GM19397 (cell line): Measurements from ENCODE around the gene SLC13A5.
"Not testable (repeated sequence)": the region's sequence is repeated elsewhere in the genome, so short reads cannot be mapped to it uniquely, and the experiment has no call there.

Source experiments
- ATAC-seq: cut with Tn5 transposase; IDR thresholded peaks from one replicate; pipeline ENCODE4 v1.9.1; 2021; ENCODE audit warnings: mild to moderate bottlenecking, moderate library complexity; ENCODE audit not compliant: unreplicated experiment

SLC13A5 gene

GRCh38 chr17:6713130-6713917 is at the start of gene SLC13A5:
Gene SLC13A5 (minus strand): TSS chr17:6713369. CDS start chr17:6713333, 36 bp downstream.
- ATAC-seq = no peak

GRCh38 chr17:6761779-6762178 is 48.6 kb upstream of the SLC13A5 start:
- ATAC-seq = no peak

- ATAC-seq = no peak
These were observed 44.6 kb upstream of the SLC13A5 start for GRCh38 chr17:6757747-6758146.

GRCh38 chr17:6756425-6757031 is 43.4 kb upstream of the SLC13A5 start:
- ATAC-seq = no peak

- ATAC-seq = no peak
These were observed 42.6 kb upstream of the SLC13A5 start, which contains the start of gene XAF1 for GRCh38 chr17:6755731-6756184. Gene XAF1 (plus strand): TSS chr17:6756046. CDS start chr17:6756079, 33 bp downstream.

- ATAC-seq = no peak
These were observed 42.1 kb upstream of the SLC13A5 start for GRCh38 chr17:6755281-6755680.

GRCh38 chr17:6753546-6753945 is 40.4 kb upstream of the SLC13A5 start:
- no peak for ATAC-seq

- ATAC-seq = no peak
These were observed 39.9 kb upstream of the SLC13A5 start for GRCh38 chr17:6753006-6753445.

GRCh38 chr17:6752068-6752909 is 39.1 kb upstream of the SLC13A5 start:
- ATAC-seq = no peak

- no peak for ATAC-seq
These were observed 36.4 kb upstream of the SLC13A5 start for GRCh38 chr17:6749519-6749918.

- ATAC-seq = no peak
These were observed 35.4 kb upstream of the SLC13A5 start for GRCh38 chr17:6748617-6749016.

GRCh38 chr17:6746665-6747064 is 33.5 kb upstream of the SLC13A5 start:
- ATAC-seq = not testable (repeated sequence)

GRCh38 chr17:6729531-6729930 is 16.4 kb upstream of the SLC13A5 start:
- ATAC-seq = no peak

- ATAC-seq = no peak
These were observed 10.8 kb upstream of the SLC13A5 start for GRCh38 chr17:6724009-6724408.

GRCh38 chr17:6721744-6722143 is 8.6 kb upstream of the SLC13A5 start:
- no peak for ATAC-seq

GRCh38 chr17:6716736-6717135 is 3.6 kb upstream of the SLC13A5 start:
- no peak for ATAC-seq

- ATAC-seq = no peak
These were observed 1.2 kb upstream of the SLC13A5 start for GRCh38 chr17:6714315-6714874.

- ATAC-seq = no peak
These were observed 726 bp upstream of the SLC13A5 start for GRCh38 chr17:6713918-6714271.

- ATAC-seq = no peak
These were observed 377 bp downstream of the SLC13A5 start for GRCh38 chr17:6712854-6713129.

- ATAC-seq = no peak
These were observed 913 bp downstream of the SLC13A5 start for GRCh38 chr17:6712058-6712853.

GRCh38 chr17:6711681-6712057 is 1.5 kb downstream of the SLC13A5 start:
- ATAC-seq = no peak
